A673 (cell line): ENCODE measurements around the gene AGAP1. TPM values are rescaled to one million over a fixed set of nuclear protein-coding genes. Genes with fewer than 3 reads are reported as not detected.

Experiments used
- BruUV-seq: library from RNA; stranded (reverse); fragments of 400-500 nt; replicated peaks from 2 replicates; lab custom pipeline; 2021; lab: Mats Ljungman, UMichigan
- CTCF ChIA-PET: fragments of 300-600 bp; sonication (Branson Sonifier 250); formaldehyde crosslinking; loops from one replicate; lab custom pipeline; 2022; ENCODE audit warnings: antibody characterized with exemption; lab: Charles Lee
- POLR2A ChIA-PET: fragments of 300-600 bp; sonication (Branson Sonifier 250); formaldehyde crosslinking; loops from one replicate; lab custom pipeline; 2022; ENCODE audit warnings: antibody characterized with exemption; ENCODE audit not compliant: low non-redundant PET; lab: Charles Lee
- DNase-seq: peaks from one replicate; pipeline ENCODE4 v3.0.0-alpha.2; 2015; ENCODE audit warnings: low spot score
- H3K27ac ChIP-seq: fragments of 200-600 bp; sonication (generic); 2 replicates; pipeline ENCODE4 v1.5.1; 2016; ENCODE audit warnings: mixed run types, low read depth, mild to moderate bottlenecking, mixed read lengths, antibody characterized with exemption, low read length; ENCODE audit not compliant: poor library complexity, severe bottlenecking
- H3K27me3 ChIP-seq: fragments of 200-600 bp; sonication (generic); replicated peaks from 2 replicates; pipeline ENCODE4 v1.6.1; 2017; ENCODE audit warnings: mixed run types, low read depth, mild to moderate bottlenecking, mixed read lengths, antibody characterized with exemption, low read length; ENCODE audit not compliant: insufficient read depth, poor library complexity
- H3K36me3 ChIP-seq: fragments of 200-600 bp; sonication (generic); 2 replicates; pipeline ENCODE4 v1.6.1; 2016; ENCODE audit warnings: mixed run types, mild to moderate bottlenecking, mixed read lengths, antibody characterized with exemption, low read length; ENCODE audit not compliant: insufficient read depth, poor library complexity, severe bottlenecking
- H3K4me1 ChIP-seq: fragments of 200-600 bp; sonication (generic); 2 replicates; pipeline ENCODE4 v1.6.1; 2017; ENCODE audit warnings: mixed run types, mild to moderate bottlenecking, mixed read lengths, antibody characterized with exemption, low read length; ENCODE audit not compliant: insufficient read depth, poor library complexity, severe bottlenecking
- H3K4me3 ChIP-seq: fragments of 200-600 bp; sonication (generic); 2 replicates; pipeline ENCODE4 v1.5.1; 2016; ENCODE audit warnings: low read depth, mixed run types, mild to moderate bottlenecking, mixed read lengths, low read length; ENCODE audit not compliant: poor library complexity, severe bottlenecking
- H3K9me3 ChIP-seq: fragments of 200-600 bp; sonication (generic); 2 replicates; pipeline ENCODE4 v1.6.1; 2016; ENCODE audit warnings: mixed run types, low read depth, mild to moderate bottlenecking, mixed read lengths, antibody characterized with exemption, low read length; ENCODE audit not compliant: poor library complexity, severe bottlenecking
- CTCF ChIP-seq: fragments of 300-800, 200-600 bp; sonication (generic); conservative IDR thresholded peaks from 2 replicates; pipeline ENCODE4 v1.5.1; 2017; ENCODE audit warnings: low read depth, mild to moderate bottlenecking, antibody characterized with exemption, low read length, moderate library complexity, mixed read lengths
- EZH2 ChIP-seq: fragments of 200-600 bp; sonication (generic); IDR thresholded peaks from 2 replicates; pipeline ENCODE4 v1.6.1; 2017; ENCODE audit warnings: borderline replicate concordance, low read depth, mild to moderate bottlenecking, mixed read lengths, antibody characterized with exemption, low read length; ENCODE audit not compliant: poor library complexity, severe bottlenecking
- intact Hi-C: fragments of 100-400 bp; cut with micrococcal nuclease; formaldehyde crosslinking; loops from one replicate; pipeline ENCODE4 v1.10.0; 2022; ENCODE audit not compliant: unreplicated experiment
- total RNA-seq: library from RNA; stranded (reverse); gene quantifications from 2 replicates; pipeline ENCODE4 v1.2.3, GENCODE V29; 2021

Gene AGAP1
- total RNA-seq, 1 experiment from 2014 or later, result 25.3 TPM

GRCh38 chr2:235693279-235693678 lies 199.4 kb downstream of the AGAP1 start:
- ChIA-PET POLR2A (no interaction called here), CTCF (no interaction called here)
- no peak overlapping the region for H3K27ac ChIP-seq
- DNase-seq, result no peak
- intact Hi-C loops, result no loop called here
- H3K9me3 ChIP-seq, result no peaks in the 10 kb centered on the region
- no TSS peak for BruUV-seq
- H3K4me3 ChIP-seq, result no peak overlapping the region
- no peaks in the 10 kb centered on the region for H3K36me3 ChIP-seq
- TF ChIP-seq EZH2 (no peak), CTCF (no peak)
- H3K4me1 ChIP-seq, result peaks cover 13% of the 10 kb centered on the region
- no peaks in the 10 kb centered on the region for H3K27me3 ChIP-seq

- POLR2A ChIA-PET, result no interaction called here
- intact Hi-C loops, result no loop called here
- Histone ChIP-seq H3K27ac (no peak overlapping the region), H3K36me3 (no peaks in the 10 kb centered on the region), H3K27me3 (no peaks in the 10 kb centered on the region), H3K4me3 (no peak overlapping the region), H3K4me1 (peaks cover 13% of the 10 kb centered on the region), H3K9me3 (no peaks in the 10 kb centered on the region)
- TF ChIP-seq CTCF (no peak), EZH2 (no peak)
- DNase-seq, result no peak
- no TSS peak for BruUV-seq
- CTCF ChIA-PET, result no interaction called here
Observed at GRCh38 chr2:235694721-235695601, 201.1 kb downstream of the AGAP1 start.

GRCh38 chr2:235695602-235695895 lies 201.7 kb downstream of the AGAP1 start:
- Histone ChIP-seq H3K9me3 (no peaks in the 10 kb centered on the region), H3K4me3 (no peak overlapping the region), H3K36me3 (no peaks in the 10 kb centered on the region), H3K27me3 (no peaks in the 10 kb centered on the region), H3K27ac (no peak overlapping the region), H3K4me1 (peaks cover 13% of the 10 kb centered on the region)
- ChIA-PET CTCF (no interaction called here), POLR2A (no interaction called here)
- intact Hi-C loops, result no loop called here
- no TSS peak for BruUV-seq
- no peak for TF ChIP-seq CTCF
- TF ChIP-seq EZH2, result no peak
- no peak for DNase-seq
